GM12864 (cell line): ENCODE data around the gene PPP1R3E.
"Not testable (repeated sequence)": the region's sequence is repeated elsewhere in the genome, so short reads cannot be mapped to it uniquely, and the experiment has no call there.

ENCODE experiments used
- DNase-seq: peaks from one replicate; pipeline ENCODE4 v3.0.0-alpha.2; 2011; ENCODE audit warnings: low read depth
- H3K4me3 ChIP-seq: 2 replicates; pipeline ENCODE4 v1.5.1; 2011; ENCODE audit warnings: mild to moderate bottlenecking, low read depth, low read length, control low read depth
- TF ChIP-seq, protein P1 (sequence below): IDR thresholded peaks from 2 replicates; pipeline ENCODE4 v1.5.1; 2011; ENCODE audit warnings: low read depth, mild to moderate bottlenecking, moderate library complexity, low read length, control low read depth, inconsistent platforms; ENCODE audit errors: missing control alignments

The PPP1R3E gene

DNA sequence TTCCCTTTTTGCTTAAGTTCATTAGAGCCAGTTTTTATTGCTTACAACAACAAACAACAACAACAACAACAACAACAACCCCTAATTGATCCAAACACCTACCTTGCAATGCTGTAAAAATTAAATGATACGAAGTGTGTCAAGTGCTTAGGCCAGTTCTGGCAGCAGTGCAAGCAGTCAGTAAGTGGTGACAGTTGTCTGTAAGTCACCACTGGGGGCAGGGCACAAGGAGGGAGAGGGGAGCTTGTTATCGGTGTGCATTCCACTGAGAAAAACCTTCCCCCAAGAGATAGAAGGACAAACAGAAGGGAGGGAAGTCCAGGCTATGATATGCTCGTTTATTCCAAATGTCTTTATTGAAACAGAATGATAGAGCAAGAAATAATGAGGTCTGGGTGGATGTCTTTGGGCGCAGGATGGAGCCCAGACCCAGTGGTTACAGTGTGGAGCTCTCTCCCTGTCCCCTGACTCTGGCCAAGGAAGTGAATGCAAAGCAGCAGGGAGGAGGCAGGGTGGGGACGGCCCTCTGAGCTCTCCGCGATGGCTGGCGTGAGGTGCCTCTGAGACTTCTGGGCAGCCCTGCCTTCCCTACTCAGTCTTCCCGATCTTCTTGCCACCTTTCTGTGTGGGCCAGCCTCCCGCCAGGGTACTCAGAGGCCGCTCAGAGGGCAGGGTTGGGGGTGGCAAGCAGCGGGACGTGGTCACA is 43.5 kb upstream of the PPP1R3E start:
- no peak for DNase-seq
- TF ChIP-seq, protein P1, sequence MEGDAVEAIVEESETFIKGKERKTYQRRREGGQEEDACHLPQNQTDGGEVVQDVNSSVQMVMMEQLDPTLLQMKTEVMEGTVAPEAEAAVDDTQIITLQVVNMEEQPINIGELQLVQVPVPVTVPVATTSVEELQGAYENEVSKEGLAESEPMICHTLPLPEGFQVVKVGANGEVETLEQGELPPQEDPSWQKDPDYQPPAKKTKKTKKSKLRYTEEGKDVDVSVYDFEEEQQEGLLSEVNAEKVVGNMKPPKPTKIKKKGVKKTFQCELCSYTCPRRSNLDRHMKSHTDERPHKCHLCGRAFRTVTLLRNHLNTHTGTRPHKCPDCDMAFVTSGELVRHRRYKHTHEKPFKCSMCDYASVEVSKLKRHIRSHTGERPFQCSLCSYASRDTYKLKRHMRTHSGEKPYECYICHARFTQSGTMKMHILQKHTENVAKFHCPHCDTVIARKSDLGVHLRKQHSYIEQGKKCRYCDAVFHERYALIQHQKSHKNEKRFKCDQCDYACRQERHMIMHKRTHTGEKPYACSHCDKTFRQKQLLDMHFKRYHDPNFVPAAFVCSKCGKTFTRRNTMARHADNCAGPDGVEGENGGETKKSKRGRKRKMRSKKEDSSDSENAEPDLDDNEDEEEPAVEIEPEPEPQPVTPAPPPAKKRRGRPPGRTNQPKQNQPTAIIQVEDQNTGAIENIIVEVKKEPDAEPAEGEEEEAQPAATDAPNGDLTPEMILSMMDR: peak; percentile 28
- H3K4me3 ChIP-seq: no peak overlapping the region

DNA sequence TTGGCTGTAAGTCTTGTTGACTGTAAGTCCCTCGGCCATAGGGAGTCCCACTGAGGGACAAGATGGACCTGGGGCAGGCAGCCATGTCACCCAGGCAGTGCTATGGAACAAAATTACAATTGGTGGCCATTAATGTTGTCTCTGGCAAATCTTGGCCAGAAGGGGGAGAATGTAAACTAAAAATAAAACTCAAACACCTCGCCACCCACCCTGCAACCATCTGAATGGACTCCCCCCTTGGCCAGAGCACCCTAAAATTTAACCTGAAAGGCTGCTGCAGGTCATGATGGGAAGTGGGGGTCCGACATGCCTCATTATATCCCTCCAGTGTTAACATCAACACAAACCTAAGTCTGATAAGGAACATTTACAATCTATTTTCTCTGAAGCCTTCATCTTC is 41.8 kb upstream of the PPP1R3E start:
- no peak for DNase-seq
- TF ChIP-seq, protein P1: no peak
- H3K4me3 ChIP-seq: no peak overlapping the region

DNA sequence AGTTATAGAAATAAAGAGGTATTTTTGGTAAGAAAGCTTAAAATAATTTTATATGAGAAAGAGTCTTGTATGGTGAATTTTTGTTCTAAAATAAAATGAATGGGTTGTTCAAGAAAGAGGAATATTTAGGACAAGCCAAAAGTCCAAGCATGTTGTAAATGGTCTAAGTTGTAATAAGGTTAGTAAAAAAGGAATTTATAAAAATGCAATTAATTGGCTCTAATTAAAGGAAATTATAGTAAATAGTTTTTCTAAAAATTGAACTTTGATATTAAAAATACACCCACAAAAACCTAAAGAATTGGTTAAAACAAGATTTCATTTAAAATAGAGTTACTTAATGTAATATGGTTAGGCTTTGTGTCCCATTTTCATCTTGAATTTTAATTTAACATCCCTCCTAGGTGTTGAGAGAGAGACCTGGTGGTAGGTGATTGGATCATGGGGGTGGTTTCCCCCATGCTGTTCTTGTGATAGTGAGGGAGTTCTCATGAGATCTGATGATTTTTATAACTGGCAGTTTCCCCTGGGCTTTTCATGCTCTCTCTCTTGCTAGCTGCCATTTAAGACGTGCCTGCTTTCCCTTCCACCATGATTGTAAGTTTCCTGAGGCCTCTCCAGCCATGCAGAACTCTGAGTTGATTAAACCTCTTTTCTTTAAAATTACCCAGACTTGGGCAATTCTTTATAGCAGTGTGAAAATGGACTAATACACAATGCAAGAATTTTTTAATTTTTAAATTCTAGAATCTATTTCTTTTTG is 37.0 kb upstream of the PPP1R3E start:
- no peak for DNase-seq
- TF ChIP-seq, protein P1: no peak
- no peak overlapping the region for H3K4me3 ChIP-seq

- TF ChIP-seq, protein P1: no peak
- DNase-seq: no peak
- H3K4me3 ChIP-seq: no peak overlapping the region
Observed at GRCh38 chr14:23335623-23336022, 33.0 kb upstream of the PPP1R3E start.

DNA sequence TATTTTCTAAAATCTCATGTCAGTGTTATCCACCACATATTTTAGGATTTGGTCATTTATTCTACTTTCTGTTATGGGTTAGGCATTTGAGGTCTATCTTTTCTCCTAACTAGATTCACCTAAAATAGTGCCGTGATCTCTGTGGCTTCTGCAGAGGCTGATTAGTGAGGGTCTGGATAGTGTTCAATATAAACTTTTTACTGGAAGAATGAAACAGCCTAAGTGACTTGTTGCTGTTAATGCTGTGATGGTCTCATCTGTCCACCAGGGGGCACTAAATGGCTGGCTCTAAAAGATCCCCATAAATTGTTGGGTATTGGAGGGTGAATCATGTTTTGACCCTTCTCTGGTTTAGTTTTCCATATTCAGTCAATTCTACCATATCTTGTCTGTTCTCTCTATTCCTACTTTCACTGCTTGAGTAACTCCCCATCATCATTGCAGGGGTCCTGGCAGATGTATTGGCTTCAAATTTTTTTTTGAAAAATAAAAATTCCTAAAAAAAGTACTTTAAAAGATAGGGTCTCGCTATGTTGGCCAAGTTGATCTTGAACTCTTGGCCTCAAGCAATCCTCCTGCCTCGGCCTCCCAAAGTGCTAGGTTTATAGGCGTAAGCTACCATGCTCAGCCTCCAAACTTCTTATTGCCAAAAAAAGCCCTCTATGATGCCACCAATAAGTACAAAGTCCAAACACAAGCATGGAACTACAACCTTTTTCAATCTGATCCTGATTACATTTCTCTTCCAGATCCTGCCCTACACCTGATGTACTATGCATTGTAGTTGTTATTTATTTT is 25.5 kb upstream of the PPP1R3E start:
- TF ChIP-seq, protein P1: peak; percentile 83
- H3K4me3 ChIP-seq: no peak overlapping the region
- peak; percentile 49 for DNase-seq

- no peak for DNase-seq
- TF ChIP-seq, protein P1: no peak
- no peak overlapping the region for H3K4me3 ChIP-seq
Observed at GRCh38 chr14:23326491-23327332, 24.1 kb upstream of the PPP1R3E start.

DNA sequence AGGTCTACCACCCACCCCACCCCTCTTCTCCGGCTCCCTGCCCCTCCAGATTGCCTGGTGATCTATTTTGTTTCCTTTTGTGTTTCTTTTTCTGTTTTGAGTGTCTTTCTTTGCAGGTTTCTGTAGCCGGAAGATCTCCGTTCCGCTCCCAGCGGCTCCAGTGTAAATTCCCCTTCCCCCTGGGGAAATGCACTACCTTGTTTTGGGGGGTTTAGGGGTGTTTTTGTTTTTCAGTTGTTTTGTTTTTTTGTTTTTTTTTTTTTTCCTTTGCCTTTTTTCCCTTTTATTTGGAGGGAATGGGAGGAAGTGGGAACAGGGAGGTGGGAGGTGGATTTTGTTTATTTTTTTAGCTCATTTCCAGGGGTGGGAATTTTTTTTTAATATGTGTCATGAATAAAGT is 23.1 kb upstream of the PPP1R3E start:
- not testable (repeated sequence) for DNase-seq

More for the DNA sequence above, 23.1 kb upstream of the PPP1R3E start:
- H3K4me3 ChIP-seq: not testable (repeated sequence)
